Hippocampal formation (tissue), 2 donors: Measurements from ENCODE around the gene RNF222.
"Not testable (repeated sequence)": the region's sequence is repeated elsewhere in the genome, so short reads cannot be mapped to it uniquely, and the experiment has no call there.

Experiments
- DNase-seq, 2 donors: peaks; one replicate each; lab custom pipeline; 2025; lab: John Stamatoyannopoulos, UW

Gene RNF222

DNA sequence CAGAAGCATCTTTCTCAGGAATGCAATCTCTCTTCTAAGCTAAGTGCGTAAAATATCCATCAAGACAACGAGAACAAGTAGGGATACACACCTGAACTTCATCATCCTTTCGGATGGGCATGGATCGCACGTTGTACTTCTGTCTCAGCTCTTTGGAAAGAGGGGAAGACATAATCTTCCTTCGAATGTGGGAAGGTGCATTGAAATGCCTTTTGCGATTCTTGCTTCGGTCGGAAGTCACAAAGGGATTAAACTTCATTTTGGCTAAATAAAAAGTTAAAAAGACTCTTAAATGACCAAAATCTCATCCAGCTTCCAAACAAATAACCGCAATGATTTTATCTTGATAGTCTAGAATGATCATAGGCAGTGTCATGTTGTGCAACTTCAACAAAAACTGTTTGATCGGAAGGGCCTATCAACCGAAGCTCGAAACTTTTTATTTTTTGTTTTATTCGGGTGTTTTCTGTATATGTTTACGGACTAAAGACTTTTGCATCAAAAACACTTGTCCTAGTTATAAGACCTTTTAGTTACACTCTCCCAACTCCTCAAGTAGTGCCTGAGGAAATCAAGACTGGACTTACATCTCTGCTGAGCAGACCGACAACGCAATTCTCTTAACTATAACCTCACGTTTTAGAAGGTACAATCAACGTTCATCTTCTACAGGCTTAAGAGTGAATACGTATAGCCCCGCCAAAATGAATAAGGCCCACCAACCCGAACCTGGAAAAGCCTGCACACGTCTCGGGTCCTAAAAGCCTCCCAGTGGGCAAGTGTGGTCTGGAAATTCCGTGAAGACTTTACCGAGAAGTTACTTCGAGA, 15.4 kb downstream of the RNF222 start:
- no peak for DNase-seq

- no peak for DNase-seq
These were observed 17.6 kb downstream of the RNF222 start for GRCh38 chr17:8380049-8380448.

- not testable (repeated sequence) for DNase-seq
These were observed 19.5 kb downstream of the RNF222 start for GRCh38 chr17:8378117-8378516.

GRCh38 chr17:8377422-8377821, 20.2 kb downstream of the RNF222 start:
- no peak for DNase-seq

DNA sequence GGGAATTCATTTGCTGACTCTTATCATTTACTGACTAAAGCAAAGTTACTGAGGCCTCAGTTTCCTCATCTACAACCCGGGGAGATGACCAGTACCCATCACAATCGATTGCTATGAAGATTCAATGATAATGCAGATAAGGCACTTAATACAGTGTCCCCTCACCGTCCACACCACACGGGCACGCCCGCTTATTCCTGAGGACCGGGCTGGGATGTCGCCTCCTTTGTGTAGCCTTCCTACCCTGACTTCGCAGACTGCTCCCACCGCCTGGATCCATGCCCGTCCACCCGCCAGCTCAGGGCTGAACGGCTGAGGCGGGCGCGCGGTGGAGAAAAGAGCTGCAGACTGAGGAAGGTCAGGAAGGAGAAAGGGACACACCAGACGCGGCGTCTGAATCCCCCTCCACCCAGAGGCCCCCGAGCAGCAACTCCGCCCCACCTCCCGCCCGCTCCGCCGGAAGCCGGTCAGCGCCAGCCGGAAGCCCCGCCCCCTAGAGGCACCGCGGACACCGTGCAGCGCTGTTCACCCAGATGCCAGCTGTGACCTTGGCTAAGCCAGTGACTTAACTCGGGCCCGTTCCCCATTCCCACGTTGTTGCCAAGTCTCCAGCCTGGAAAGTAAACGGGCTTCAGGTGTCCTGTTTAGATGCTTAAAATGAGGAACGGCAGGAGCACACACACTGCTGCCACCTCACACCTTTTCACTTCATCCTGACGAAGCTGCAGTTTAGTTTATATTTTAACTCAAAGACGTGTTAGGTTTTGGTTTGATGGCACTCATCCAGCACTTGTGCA, 21.2 kb downstream of the RNF222 start, which contains the start of gene KRABD2:
KRABD2 (minus strand) TSS at position 434 of the 797 bp plus-strand sequence.
- DNase-seq, result peak; percentile 64 to 84

DNA sequence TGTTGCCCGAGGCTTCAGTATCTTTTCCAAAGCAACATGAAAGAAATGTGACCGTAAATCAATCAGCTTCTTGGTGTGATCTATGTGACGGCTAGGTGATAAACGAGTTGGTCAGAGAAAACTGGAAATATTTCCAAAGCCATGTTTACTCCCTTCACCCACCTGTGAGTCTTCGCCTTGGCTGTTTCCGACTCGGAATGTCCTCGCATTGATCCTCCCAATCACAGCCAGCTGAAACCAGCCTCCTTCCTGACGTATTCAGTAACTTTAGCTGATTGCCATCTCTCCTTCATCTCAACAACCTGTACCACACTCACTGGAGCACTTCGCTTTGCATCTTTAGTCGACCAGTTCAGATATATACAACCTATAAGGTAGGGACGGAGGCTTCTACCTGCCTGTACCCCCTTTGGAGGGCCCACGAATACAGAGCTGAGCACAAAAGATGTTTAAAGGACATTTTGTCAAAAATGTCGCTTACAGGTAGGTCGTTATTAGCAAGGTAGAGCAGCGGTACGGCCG, 21.8 kb downstream of the RNF222 start:
- no peak for DNase-seq

- not testable (repeated sequence) for DNase-seq
These were observed 23.8 kb downstream of the RNF222 start for GRCh38 chr17:8373856-8374255.

DNA sequence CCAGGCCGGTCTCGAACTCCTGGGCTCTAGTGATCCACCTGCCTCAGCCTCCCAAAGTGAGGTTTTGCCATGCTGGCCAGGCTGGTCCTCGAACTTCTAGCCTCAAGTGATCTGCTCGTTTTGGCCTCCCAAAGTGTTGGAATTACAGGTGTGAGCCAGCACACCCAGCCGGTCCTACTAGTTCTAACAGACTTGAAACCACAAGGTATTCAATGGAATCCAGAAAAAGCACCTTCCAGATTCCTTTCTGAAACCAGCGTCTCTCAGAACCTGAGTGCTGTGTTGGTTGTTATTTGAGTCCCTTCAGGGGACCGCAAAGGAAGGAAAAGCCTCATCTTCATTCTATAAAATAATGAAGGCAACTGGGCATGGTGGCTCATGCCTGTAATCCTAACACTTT, 25.2 kb downstream of the RNF222 start:
- DNase-seq, result no peak

- no peak for DNase-seq
These were observed 25.8 kb downstream of the RNF222 start for GRCh38 chr17:8371786-8372185.

GRCh38 chr17:8369944-8370343, 27.7 kb downstream of the RNF222 start:
- DNase-seq, result no peak

DNA sequence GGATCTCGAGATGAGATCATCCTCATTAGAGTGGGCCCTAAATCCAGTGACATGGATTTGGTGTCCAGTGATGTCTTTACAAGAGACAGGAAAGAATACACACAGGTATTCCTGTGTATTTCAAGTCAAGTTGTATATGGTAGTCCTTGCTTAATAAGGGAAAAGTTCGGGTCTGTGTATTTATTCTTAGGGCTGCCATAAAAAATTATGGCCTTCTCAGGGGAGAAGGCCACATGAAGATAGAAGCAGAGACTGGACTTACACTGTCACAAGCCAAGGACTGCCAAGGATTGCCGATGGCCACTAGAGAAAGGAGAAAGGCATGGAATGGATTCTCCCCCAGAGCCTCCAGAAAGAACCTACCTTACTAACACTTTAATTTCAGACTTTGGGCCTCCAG, 29.4 kb downstream of the RNF222 start:
- DNase-seq, result no peak

DNA sequence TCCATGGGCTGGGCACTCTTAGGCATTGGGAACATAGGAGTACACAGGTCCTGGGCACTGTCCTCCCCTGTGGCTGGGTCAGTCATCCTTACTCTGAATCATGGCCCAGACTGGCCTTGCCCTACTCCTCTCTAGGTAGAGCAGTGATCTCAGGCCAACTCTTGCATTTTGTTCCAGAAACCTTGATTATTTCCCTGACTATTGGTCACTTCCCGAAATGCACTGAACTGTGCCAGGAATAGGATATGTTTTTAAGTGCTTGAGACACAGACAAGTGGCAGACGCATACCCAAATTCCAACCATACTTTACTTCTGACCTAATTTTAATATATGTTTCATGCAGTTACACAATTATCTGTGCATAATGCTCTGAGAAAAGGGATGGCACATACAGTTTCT, 31.4 kb downstream of the RNF222 start:
- no peak for DNase-seq

DNA sequence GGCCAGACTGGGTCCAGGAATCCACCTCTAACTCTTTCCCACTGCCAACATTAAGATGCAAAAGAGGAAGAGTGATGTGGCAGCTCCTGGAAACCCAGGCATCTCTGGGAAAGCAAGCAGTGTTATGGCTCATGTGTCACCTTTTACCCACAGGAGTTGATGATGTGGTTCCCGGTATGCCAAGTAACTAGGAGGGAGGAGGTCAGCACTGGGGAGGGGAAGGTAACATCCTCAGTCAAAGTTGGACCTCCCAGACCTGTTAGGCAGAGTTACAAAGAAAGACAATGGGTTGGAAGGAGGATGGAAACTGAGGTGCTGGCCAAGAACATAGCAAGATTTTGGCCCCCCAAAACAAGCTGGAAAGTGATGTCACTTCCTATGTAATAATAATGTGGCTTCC, 32.5 kb downstream of the RNF222 start:
- no peak for DNase-seq

GRCh38 chr17:8362651-8363332, 34.8 kb downstream of the RNF222 start:
- DNase-seq, result no peak

- DNase-seq, result no peak
These were observed 36.9 kb downstream of the RNF222 start for GRCh38 chr17:8360751-8361150.

- DNase-seq, result no peak
These were observed 37.4 kb downstream of the RNF222 start for GRCh38 chr17:8360260-8360659.

GRCh38 chr17:8359769-8360168, 37.9 kb downstream of the RNF222 start:
- DNase-seq, result no peak

DNA sequence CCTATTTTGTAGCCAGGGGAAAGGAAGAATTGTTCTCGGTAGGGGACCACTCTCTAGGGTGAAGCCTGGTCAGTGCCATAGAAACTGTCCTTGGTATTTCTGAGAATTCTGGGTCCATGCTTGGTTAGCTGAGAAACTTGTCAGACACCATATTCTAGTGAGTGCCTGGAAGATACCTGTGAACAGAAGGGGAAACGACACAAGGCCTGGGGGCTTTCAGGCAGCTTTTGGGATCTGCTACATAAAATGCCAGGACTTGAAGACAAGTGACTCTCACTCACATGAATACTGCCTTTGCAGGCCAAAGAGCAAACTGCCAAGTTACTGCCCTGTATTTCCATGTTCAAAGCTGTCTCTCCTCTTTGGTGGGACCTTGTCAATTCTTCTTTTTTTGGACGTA, 39.7 kb downstream of the RNF222 start:
- DNase-seq, result no peak

- DNase-seq, result no peak
These were observed 43.4 kb downstream of the RNF222 start for GRCh38 chr17:8354236-8354635.

DNA sequence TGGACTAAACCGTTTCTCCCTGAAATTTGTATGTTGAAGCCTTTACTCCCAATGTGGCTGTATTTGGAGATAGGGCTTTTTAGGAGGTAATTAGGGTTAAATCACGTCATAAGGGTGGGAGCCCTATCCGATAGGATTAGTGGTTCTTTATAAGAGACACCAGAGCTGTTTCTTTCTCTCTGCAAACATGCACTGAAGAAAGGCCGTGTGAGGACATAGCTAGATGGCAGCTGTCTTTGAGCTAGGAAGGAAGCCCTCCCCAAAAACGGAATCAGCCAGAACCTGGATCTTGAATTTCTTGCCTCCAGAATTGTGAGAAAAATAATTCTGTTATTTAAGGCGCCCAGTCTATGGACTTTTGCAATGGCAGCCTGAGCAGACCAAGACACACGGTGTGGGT, 43.9 kb downstream of the RNF222 start:
- no peak for DNase-seq

DNA sequence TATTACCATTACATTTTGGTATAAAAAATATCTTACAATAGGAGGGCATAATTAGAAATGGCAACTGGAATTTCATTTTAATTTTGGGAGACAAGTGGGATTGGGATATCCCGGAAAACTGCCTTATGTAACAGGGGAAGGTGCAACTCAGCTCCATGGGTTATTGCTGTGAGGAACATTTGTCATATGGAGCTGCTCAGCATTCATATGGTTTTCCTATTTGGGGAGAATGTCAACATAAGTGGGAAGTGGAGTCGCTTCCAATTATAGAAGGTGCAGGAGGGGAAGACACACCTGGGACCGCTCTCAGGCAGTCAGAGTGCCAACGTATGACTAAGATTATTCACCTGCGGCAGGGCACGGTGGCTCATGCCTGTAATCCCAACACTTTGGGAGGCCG, 47.3 kb downstream of the RNF222 start:
- DNase-seq, result no peak

DNA sequence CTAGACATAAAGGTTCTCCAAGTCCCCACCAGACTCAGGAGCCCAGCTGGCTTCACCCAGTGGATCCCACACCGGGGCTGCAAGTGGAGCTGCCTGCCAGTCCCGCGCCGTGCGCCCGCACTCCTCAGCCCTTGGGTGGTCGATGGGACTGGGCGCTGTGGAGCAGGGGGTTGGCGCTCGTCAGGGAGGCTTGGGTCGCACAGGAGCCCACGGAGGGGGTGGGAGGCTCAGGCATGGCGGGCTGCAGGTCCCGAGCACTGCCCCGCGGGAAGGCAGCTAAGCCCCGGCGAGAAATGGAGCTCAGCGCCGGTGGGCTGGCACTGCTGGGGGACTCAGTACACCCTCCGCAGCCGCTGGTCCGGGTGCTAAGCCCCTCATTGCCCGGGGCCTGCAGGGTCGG, 50.6 kb downstream of the RNF222 start:
- not testable (repeated sequence) for DNase-seq
